ENCODE results near the gene MT1M. TPM values are rescaled to one million over a fixed set of nuclear protein-coding genes. Genes with fewer than 3 reads are reported as not detected.
A peak's percentile ranks its signal among the peaks of the same experiment; 100 is the strongest.

Gene MT1M
- total and polyA plus RNA-seq, 2 of the 8 experiments (the other 6 are each of a cell fraction or from before 2014, with no cell fraction given): 2.1 TPM; not detected in 1

- TF ChIP-seq EP300 (IDR thresholded peaks at IDR 0.05; ENCODE audit: borderline replicate concordance in 1 of 2, low read depth in 2 of 2, low read length in 2 of 2): no peak
- peak; percentile 30 for TF ChIP-seq KDM4A (IDR thresholded peaks at IDR 0.05; ENCODE audit: low read depth, low read length, severe bottlenecking)
- TF ChIP-seq CBX5 (IDR thresholded peaks at IDR 0.05; ENCODE audit: low read depth, low read length): no peak
- no peak for TF ChIP-seq YY1 (IDR thresholded peaks at IDR 0.05; ENCODE audit: low read depth, low read length)
- TF ChIP-seq TAF7 (optimal IDR thresholded peaks at IDR 0.05; ENCODE audit: borderline replicate concordance, low read depth, low read length): no peak
- TF ChIP-seq RAD21 (IDR thresholded peaks at IDR 0.05 in 1 of 2, conservative IDR thresholded peaks at IDR 0.05 in 1 of 2; ENCODE audit: low read depth in 2 of 2, low read length in 2 of 2): no peak
- TF ChIP-seq TBP (IDR thresholded peaks at IDR 0.05; ENCODE audit: low read depth, low read length): no peak
- TF ChIP-seq SP1 (IDR thresholded peaks at IDR 0.05; ENCODE audit: low read depth, low read length): no peak
Observed at GRCh38 chr16:56669840-56670619, 37.6 kb downstream of the MT1M start (continued).

Data from H1 (cell line).